ENCODE results near the gene ATP13A3. TPM values are rescaled to one million over a fixed set of nuclear protein-coding genes. Genes with fewer than 3 reads are reported as not detected.
"Not testable (repeated sequence)": the region's sequence is repeated elsewhere in the genome, so short reads cannot be mapped to it uniquely, and the experiment has no call there.

Gene ATP13A3
- total RNA-seq, 1 donor from 2014 or later = 91.9 TPM

DNA sequence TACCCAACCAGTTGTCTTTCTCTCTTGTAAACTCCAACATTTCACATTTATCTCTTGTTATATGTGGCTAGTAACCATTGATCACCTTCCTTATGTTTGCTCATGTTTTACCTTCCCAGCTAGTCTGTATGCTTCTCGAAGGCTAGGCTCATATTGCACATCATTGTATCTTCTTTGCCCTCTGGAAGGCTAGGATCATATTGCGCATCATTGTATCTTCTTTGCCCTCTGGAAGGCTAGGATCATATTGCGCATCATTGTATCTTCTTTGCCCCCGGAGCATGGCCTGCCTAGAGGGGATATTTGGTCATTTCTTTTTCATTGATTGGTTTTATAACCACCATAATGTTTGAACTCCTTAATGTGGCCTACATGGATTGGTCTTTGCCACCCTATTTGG lies 39.4 kb upstream of the ATP13A3 start:
- H3K4me3 Mint-ChIP-seq = no peak overlapping the region
- CTCF ChIA-PET = no interaction called here
- no peaks in the 10 kb centered on the region for H3K27me3 Mint-ChIP-seq
- H3K27ac Mint-ChIP-seq = no peak overlapping the region
- no peaks in the 10 kb centered on the region for H3K9me3 Mint-ChIP-seq
- POLR2A ChIA-PET = no interaction called here
- no peak for DNase-seq
- intact Hi-C loops (cut with micrococcal nuclease) = no loop called here
- TF ChIP-seq, protein P1, sequence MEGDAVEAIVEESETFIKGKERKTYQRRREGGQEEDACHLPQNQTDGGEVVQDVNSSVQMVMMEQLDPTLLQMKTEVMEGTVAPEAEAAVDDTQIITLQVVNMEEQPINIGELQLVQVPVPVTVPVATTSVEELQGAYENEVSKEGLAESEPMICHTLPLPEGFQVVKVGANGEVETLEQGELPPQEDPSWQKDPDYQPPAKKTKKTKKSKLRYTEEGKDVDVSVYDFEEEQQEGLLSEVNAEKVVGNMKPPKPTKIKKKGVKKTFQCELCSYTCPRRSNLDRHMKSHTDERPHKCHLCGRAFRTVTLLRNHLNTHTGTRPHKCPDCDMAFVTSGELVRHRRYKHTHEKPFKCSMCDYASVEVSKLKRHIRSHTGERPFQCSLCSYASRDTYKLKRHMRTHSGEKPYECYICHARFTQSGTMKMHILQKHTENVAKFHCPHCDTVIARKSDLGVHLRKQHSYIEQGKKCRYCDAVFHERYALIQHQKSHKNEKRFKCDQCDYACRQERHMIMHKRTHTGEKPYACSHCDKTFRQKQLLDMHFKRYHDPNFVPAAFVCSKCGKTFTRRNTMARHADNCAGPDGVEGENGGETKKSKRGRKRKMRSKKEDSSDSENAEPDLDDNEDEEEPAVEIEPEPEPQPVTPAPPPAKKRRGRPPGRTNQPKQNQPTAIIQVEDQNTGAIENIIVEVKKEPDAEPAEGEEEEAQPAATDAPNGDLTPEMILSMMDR (IDR thresholded peaks at IDR 0.05) = no peak
- no peak for ATAC-seq (ENCODE audit: low read depth)
- no peaks in the 10 kb centered on the region for H3K36me3 Mint-ChIP-seq (ENCODE audit: low read depth)
- peaks cover 4% of the 10 kb centered on the region for H3K4me1 Mint-ChIP-seq

DNA sequence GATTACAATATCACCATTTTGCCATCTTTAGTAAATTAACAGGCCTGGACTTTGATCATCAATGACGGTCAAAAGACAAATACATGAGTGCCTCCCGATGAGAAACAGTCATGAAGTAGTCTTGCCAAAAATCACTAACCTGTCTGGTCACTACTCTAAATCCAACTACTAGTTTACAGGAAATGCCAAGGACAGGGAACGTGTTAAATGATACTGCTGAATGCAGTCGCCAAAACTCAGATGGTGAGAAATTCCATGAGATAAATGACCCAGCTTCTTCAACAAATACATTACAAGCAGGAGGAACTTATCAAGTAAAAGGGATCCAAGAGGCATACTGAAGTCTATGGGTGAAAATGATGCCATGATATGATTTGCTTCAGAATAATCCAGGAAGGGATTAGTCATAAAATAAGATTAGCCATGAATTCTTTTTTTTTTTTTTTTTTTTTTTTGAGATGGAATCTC lies 35.8 kb upstream of the ATP13A3 start:
- no peak overlapping the region for H3K4me3 Mint-ChIP-seq
- POLR2A ChIA-PET = no interaction called here
- TF ChIP-seq, protein P1 (IDR thresholded peaks at IDR 0.05) = no peak
- CTCF ChIA-PET = interaction anchor here (0.6 to 1.3 kb wide), 2 partner anchors 49 to 50 kb away, joined by 3 to 4 read pairs; no protein-coding TSS in a partner anchor
- H3K9me3 Mint-ChIP-seq = no peaks in the 10 kb centered on the region
- H3K27me3 Mint-ChIP-seq = no peaks in the 10 kb centered on the region
- no peaks in the 10 kb centered on the region for H3K36me3 Mint-ChIP-seq (ENCODE audit: low read depth)
- intact Hi-C loops (cut with micrococcal nuclease) = no loop called here
- no peak overlapping the region for H3K27ac Mint-ChIP-seq
- DNase-seq (no peak), ATAC-seq (ENCODE audit: low read depth) (no peak)
- peaks cover 4% of the 10 kb centered on the region for H3K4me1 Mint-ChIP-seq

- no peak overlapping the region for H3K4me3 Mint-ChIP-seq
- H3K36me3 Mint-ChIP-seq (ENCODE audit: low read depth) = no peaks in the 10 kb centered on the region
- DNase-seq (no peak), ATAC-seq (ENCODE audit: low read depth) (no peak)
- H3K27me3 Mint-ChIP-seq = no peaks in the 10 kb centered on the region
- no peaks in the 10 kb centered on the region for H3K4me1 Mint-ChIP-seq
- no peaks in the 10 kb centered on the region for H3K9me3 Mint-ChIP-seq
- TF ChIP-seq, protein P1 (IDR thresholded peaks at IDR 0.05) = no peak
- no peak overlapping the region for H3K27ac Mint-ChIP-seq
- ChIA-PET CTCF (interaction anchor here (1.3 to 2.1 kb wide), 2 partner anchors 48 to 50 kb away, joined by 4 to 6 read pairs; no protein-coding TSS in a partner anchor), POLR2A (no interaction called here)
- intact Hi-C loops (cut with micrococcal nuclease) = no loop called here
Measured at GRCh38 chr3:194521510-194522260, 34.9 kb upstream of the ATP13A3 start.

DNA sequence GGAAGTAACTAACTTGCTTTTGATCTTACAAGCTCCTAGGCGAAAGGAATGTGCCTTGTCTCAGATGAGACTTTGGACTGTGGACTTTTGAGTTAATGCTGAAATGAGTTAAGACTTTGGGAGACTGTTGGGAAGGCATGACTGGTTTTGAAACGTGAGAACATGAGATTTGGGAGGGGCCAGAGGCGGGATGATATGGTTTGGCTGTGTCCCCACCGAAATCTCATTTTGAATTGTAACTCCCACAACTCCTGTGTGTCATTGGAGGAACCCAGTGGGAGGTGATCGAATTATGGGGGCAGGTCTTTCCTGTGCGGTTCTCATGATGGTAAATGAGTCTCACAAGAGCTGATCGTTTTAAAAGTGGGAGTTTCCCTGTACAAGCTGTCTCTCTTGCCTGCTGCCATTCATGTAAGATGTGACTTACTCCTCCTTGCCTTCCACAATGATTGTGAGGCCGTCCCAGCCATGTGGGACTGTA lies 33.9 kb upstream of the ATP13A3 start:
- H3K4me1 Mint-ChIP-seq; H3K9me3 Mint-ChIP-seq; H3K27me3 Mint-ChIP-seq; ATAC-seq (ENCODE audit: low read depth); POLR2A ChIA-PET; DNase-seq; H3K4me3 Mint-ChIP-seq; H3K36me3 Mint-ChIP-seq (ENCODE audit: low read depth); H3K27ac Mint-ChIP-seq: not testable (repeated sequence)
- CTCF ChIA-PET = interaction anchor here (1.6 to 2.1 kb wide), 2 partner anchors 49 to 51 kb away, joined by 6 to 7 read pairs; no protein-coding TSS in a partner anchor
- intact Hi-C loops (cut with micrococcal nuclease) = loop anchor here (1.0 kb wide), 1 partner anchor 48 kb away; no protein-coding TSS in a partner anchor

DNA sequence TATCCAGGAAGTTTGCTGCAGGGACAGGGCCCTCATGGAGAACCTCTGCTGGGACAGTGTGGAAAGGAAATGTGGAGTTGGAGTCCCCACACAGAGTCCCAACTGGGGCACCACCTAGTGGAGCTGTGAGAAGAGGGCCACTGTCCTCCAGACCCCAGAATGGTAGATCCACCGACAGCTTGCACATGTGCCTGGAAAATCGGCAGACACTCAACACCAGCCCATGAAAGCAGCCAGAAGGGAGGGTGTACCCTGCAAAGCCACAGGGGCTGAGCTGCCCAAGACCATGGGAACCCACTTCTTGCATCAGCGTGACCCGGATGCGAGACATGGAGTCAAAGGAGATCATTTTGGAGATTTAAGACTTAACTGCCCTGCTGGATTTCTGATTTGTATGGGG lies 33.4 kb upstream of the ATP13A3 start:
- H3K4me1 Mint-ChIP-seq; H3K4me3 Mint-ChIP-seq; POLR2A ChIA-PET; H3K36me3 Mint-ChIP-seq (ENCODE audit: low read depth); ATAC-seq (ENCODE audit: low read depth); DNase-seq; H3K27ac Mint-ChIP-seq; H3K27me3 Mint-ChIP-seq; H3K9me3 Mint-ChIP-seq: not testable (repeated sequence)
- intact Hi-C loops (cut with micrococcal nuclease) = loop anchor here (1.0 kb wide), 1 partner anchor 48 kb away; no protein-coding TSS in a partner anchor
- CTCF ChIA-PET = interaction anchor here (1.6 to 2.1 kb wide), 2 partner anchors 48 to 50 kb away, joined by 6 to 7 read pairs; no protein-coding TSS in a partner anchor

DNA sequence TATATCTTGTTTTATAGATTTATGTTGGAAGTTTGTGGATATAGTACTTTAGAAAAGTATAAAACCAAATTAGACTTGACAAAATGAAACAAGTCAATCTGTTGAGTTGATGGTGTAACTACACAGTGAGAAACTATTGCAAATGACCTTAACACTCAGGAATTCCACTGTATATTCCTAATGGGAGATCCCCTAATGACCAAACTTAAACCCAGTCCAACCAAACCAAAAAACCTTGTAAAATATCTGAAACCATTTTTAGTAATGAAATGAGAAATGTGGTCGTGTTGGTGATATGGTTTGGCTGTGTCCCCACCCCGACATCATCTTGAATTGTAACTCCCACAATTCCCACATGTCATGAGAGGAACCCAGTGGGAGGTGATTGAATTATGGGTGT lies 31.9 kb upstream of the ATP13A3 start:
- no peak for ATAC-seq (ENCODE audit: low read depth)

More for the DNA sequence above, 31.9 kb upstream of the ATP13A3 start:
- Mint-ChIP-seq H3K27ac (no peak overlapping the region), H3K9me3 (no peaks in the 10 kb centered on the region), H3K36me3 (ENCODE audit: low read depth) (no peaks in the 10 kb centered on the region), H3K4me3 (no peak overlapping the region), H3K27me3 (no peaks in the 10 kb centered on the region), H3K4me1 (no peaks in the 10 kb centered on the region)
- TF ChIP-seq, protein P1 (IDR thresholded peaks at IDR 0.05) = no peak
- ChIA-PET CTCF (no interaction called here), POLR2A (no interaction called here)
- DNase-seq = no peak
- intact Hi-C loops (cut with micrococcal nuclease) = no loop called here
